Measurements from ENCODE around the gene MMP25. TPM values are rescaled to one million over a fixed set of nuclear protein-coding genes. Genes with fewer than 3 reads are reported as not detected.

The MMP25 gene
- total RNA-seq, 1 experiment from 2014 or later, result 0.51 TPM

DNA sequence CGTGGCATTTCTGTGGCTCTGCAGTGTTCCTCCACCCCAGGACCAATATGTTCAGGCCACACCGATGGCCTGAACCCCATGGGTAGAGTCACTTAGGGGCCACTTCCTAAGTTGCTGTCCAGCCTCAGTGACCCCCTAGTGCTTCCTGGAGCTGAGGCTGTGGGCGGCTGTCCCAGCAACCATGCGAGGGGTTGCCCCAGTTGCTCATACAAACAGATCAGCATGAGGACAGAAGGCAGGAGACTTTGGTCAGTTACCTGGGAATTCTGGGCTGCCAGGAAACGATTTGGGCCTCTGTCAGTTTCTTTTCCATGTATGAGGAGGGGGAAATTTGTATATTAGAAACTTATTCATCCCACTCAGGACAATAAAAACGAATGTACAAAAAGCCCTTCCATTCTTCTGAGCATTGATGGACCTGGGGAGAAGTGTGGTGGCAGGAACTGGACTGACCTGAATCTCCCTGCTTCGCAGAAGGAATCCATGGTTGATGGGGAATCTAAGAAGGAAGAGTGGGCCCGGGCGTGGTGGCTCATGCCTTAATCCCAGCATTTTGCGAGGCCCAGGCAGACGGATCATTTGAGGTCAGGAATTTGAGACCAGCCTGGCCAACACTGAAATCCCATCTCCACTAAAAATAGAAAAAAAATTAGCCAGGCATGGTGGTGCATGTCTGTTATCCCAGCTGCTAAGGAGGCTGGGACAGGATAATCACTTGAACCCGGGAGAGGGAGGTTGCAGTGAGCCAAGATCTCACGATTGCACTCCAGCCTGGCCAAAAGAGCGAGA, 14.2 kb downstream of the MMP25 start:
- no TSS peak for BruUV-seq (replicated peaks)
- POLR2A ChIA-PET (ENCODE audit: unreplicated experiment), result no interaction called here

DNA sequence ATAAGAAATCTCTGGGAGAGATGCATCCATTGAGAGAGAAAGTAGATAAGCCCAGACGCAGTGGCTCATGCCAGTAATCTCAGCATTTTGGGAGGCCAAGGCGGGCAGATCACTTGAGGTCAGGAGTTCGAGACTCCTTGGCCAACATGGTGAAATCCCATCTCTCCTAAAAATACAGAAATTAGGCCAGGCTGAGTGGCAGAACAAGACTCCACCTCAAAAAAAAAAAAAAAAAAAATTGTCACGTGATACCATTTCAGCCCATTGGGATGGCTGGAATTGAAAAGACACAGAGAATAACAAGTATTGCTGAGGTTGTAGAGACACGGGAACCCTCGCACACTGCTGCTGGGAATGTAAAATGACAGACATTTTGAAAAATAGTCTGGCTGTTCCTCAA, 16.2 kb downstream of the MMP25 start:
- POLR2A ChIA-PET (ENCODE audit: unreplicated experiment), result no interaction called here
- intact Hi-C loops (cut with micrococcal nuclease), result no loop called here
- BruUV-seq (replicated peaks), result no TSS peak

More for the DNA sequence above, 14.2 kb downstream of the MMP25 start:
- Histone ChIP-seq H3F3A (ENCODE audit: low read length, unreplicated experiment) (no peaks in the 10 kb centered on the region), H3K4me2 (ENCODE audit: low read length) (no peak overlapping the region), H2AFZ (ENCODE audit: low read length) (no peak overlapping the region), H3K27ac (ENCODE audit: low read length) (no peak overlapping the region), H3K4me3 (ENCODE audit: low read length) (no peak overlapping the region), H3K4me1 (ENCODE audit: insufficient read depth, low read length) (peaks cover 8% of the 10 kb centered on the region), H3K79me2 (ENCODE audit: low read length) (no peaks in the 10 kb centered on the region), H3K36me3 (ENCODE audit: low read depth, low read length) (no peaks in the 10 kb centered on the region), H3K9me2 (replicated peaks; ENCODE audit: low read length) (no peaks in the 10 kb centered on the region), H3K9ac (ENCODE audit: low read length) (no peak overlapping the region), H4K20me1 (ENCODE audit: low read length) (no peaks in the 10 kb centered on the region), H3K9me3 (ENCODE audit: low read length) (no peaks in the 10 kb centered on the region), H3K27me3 (ENCODE audit: low read length) (no peaks in the 10 kb centered on the region)
- intact Hi-C loops (cut with micrococcal nuclease), result no loop called here
- ATAC-seq, result no peak
- no peak for DNase-seq
- CTCF ChIA-PET, result no interaction called here
- TF ChIP-seq EZH2phosphoT487 (IDR thresholded peaks at IDR 0.05; ENCODE audit: borderline replicate concordance, low read length) (no peak), EZH2 (IDR thresholded peaks at IDR 0.05; ENCODE audit: low read length, unreplicated experiment) (no peak)

DNA sequence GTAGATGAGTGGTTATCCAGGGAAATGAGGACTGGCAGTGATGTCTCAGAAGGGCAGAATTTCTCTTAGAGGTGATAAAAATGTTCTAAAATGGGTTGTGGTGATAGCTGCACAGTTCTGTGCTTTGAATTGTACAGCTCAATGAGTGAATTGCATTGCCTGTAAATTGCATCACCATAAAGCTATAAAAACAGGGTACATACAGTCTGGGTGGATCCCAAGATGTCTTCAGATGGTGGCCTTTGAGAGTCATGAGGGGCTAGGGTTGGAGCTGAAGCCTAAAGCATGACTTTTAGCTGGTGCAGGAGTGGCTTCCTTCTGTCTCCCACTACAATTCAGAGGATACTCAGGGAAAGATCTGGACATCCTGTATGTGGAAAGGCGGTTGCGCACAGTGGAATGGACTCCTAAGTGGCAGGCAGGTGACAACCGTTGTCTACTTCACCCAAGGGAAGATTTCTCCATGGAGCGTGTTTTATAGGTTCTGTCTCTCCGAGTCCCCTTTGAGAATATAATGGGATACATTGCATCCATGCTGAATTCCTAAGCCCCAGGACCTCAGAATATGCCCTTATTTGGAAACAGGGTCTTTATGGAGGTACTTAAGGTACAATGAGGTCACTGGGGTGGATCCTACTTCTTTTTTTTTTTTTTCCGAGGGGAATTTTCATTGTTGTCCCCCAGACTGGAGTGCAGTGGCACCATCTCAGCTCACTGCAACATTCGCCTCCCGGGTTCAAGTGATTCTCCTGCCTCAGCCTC, 17.4 kb downstream of the MMP25 start:
- ATAC-seq (no peak), DNase-seq (no peak)
- H3K79me2 ChIP-seq (ENCODE audit: low read length), result no peaks in the 10 kb centered on the region
- H3K27me3 ChIP-seq (ENCODE audit: low read length), result no peaks in the 10 kb centered on the region
- H3K9me3 ChIP-seq (ENCODE audit: low read length), result no peaks in the 10 kb centered on the region
- H4K20me1 ChIP-seq (ENCODE audit: low read length), result no peaks in the 10 kb centered on the region
- no peaks in the 10 kb centered on the region for H3F3A ChIP-seq (ENCODE audit: low read length, unreplicated experiment)
- no TSS peak for BruUV-seq (replicated peaks)
- CTCF ChIA-PET, result interaction anchor here (0.7 kb wide), 1 partner anchor 297 kb away, joined by 3 read pairs; no protein-coding TSS in a partner anchor
- peaks cover 11% of the 10 kb centered on the region for H3K4me1 ChIP-seq (ENCODE audit: insufficient read depth, low read length)
- H2AFZ ChIP-seq (ENCODE audit: low read length), result no peak overlapping the region
- no peak overlapping the region for H3K4me3 ChIP-seq (ENCODE audit: low read length)
- H3K4me2 ChIP-seq (ENCODE audit: low read length), result no peak overlapping the region
- POLR2A ChIA-PET (ENCODE audit: unreplicated experiment), result no interaction called here
- no peak overlapping the region for H3K27ac ChIP-seq (ENCODE audit: low read length)
- no peak overlapping the region for H3K9ac ChIP-seq (ENCODE audit: low read length)
- no peaks in the 10 kb centered on the region for H3K36me3 ChIP-seq (ENCODE audit: low read depth, low read length)
- intact Hi-C loops (cut with micrococcal nuclease), result no loop called here
- no peaks in the 10 kb centered on the region for H3K9me2 ChIP-seq (replicated peaks; ENCODE audit: low read length)
- TF ChIP-seq, protein P1, sequence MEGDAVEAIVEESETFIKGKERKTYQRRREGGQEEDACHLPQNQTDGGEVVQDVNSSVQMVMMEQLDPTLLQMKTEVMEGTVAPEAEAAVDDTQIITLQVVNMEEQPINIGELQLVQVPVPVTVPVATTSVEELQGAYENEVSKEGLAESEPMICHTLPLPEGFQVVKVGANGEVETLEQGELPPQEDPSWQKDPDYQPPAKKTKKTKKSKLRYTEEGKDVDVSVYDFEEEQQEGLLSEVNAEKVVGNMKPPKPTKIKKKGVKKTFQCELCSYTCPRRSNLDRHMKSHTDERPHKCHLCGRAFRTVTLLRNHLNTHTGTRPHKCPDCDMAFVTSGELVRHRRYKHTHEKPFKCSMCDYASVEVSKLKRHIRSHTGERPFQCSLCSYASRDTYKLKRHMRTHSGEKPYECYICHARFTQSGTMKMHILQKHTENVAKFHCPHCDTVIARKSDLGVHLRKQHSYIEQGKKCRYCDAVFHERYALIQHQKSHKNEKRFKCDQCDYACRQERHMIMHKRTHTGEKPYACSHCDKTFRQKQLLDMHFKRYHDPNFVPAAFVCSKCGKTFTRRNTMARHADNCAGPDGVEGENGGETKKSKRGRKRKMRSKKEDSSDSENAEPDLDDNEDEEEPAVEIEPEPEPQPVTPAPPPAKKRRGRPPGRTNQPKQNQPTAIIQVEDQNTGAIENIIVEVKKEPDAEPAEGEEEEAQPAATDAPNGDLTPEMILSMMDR (conservative IDR thresholded peaks at IDR 0.05; ENCODE audit: low read depth, low read length), result no peak
- TF ChIP-seq EZH2 (IDR thresholded peaks at IDR 0.05; ENCODE audit: low read length, unreplicated experiment) (no peak), EZH2phosphoT487 (IDR thresholded peaks at IDR 0.05; ENCODE audit: borderline replicate concordance, low read length) (no peak)

More for the DNA sequence above, 16.2 kb downstream of the MMP25 start:
- H3F3A ChIP-seq (ENCODE audit: low read length, unreplicated experiment), result no peaks in the 10 kb centered on the region
- H3K4me1 ChIP-seq (ENCODE audit: insufficient read depth, low read length), result peaks cover 11% of the 10 kb centered on the region
- TF ChIP-seq, protein P1 (conservative IDR thresholded peaks at IDR 0.05; ENCODE audit: low read depth, low read length), result no peak
- H3K4me3 ChIP-seq (ENCODE audit: low read length), result no peak overlapping the region
- no peaks in the 10 kb centered on the region for H3K9me2 ChIP-seq (replicated peaks; ENCODE audit: low read length)
- H3K36me3 ChIP-seq (ENCODE audit: low read depth, low read length), result no peaks in the 10 kb centered on the region
- no peaks in the 10 kb centered on the region for H4K20me1 ChIP-seq (ENCODE audit: low read length)
- no peak overlapping the region for H3K27ac ChIP-seq (ENCODE audit: low read length)
- no peak overlapping the region for H2AFZ ChIP-seq (ENCODE audit: low read length)
- no peaks in the 10 kb centered on the region for H3K9me3 ChIP-seq (ENCODE audit: low read length)
- ATAC-seq (no peak), DNase-seq (no peak)
- H3K79me2 ChIP-seq (ENCODE audit: low read length), result no peaks in the 10 kb centered on the region
- CTCF ChIA-PET, result no interaction called here
- no peaks in the 10 kb centered on the region for H3K27me3 ChIP-seq (ENCODE audit: low read length)
- H3K4me2 ChIP-seq (ENCODE audit: low read length), result no peak overlapping the region
- no peak overlapping the region for H3K9ac ChIP-seq (ENCODE audit: low read length)

Measured in PC-3 (cell line).